PC-3 (cell line): Measurements from ENCODE around the gene NPRL2.

ENCODE experiments used
- CTCF ChIP-seq: fragments of 300-600 bp; sonication (generic); conservative IDR thresholded peaks from 2 replicates; pipeline ENCODE4 v1.5.1; 2017; ENCODE audit warnings: antibody characterized with exemption, low read depth, mild to moderate bottlenecking, low read length
- EZH2 ChIP-seq: fragments of 300-600 bp; sonication (generic); IDR thresholded peaks from one replicate; pipeline ENCODE4 v1.6.1; 2017; ENCODE audit warnings: antibody characterized with exemption, mild to moderate bottlenecking, low read length; ENCODE audit not compliant: unreplicated experiment
- EZH2phosphoT487 ChIP-seq: fragments of 300-600 bp; sonication (generic); IDR thresholded peaks from 2 replicates; pipeline ENCODE4 v1.6.1; 2018; ENCODE audit warnings: mild to moderate bottlenecking, antibody characterized with exemption, low read length, borderline replicate concordance

- TF ChIP-seq CTCF (no peak), EZH2phosphoT487 (no peak), EZH2 (no peak)
These were observed 15.3 kb upstream of the NPRL2 start for GRCh38 chr3:50365842-50366220.
